HepG2 (cell line): ENCODE results near the gene FER1L5. TPM values are rescaled to one million over a fixed set of nuclear protein-coding genes. Genes with fewer than 3 reads are reported as not detected.

Source experiments
- CBX5 ChIP-seq: sonication (generic); formaldehyde crosslinking; IDR thresholded peaks from 2 replicates; pipeline ENCODE4 v1.4.0; 2020; ENCODE audit warnings: missing genetic modification reagents, borderline replicate concordance
- FIP1L1 ChIP-seq: fragments of 200-400 bp; formaldehyde crosslinking; IDR thresholded peaks from 2 replicates; pipeline ENCODE4 v1.6.1; 2018; ENCODE audit warnings: low read depth, mild to moderate bottlenecking, low read length, moderate library complexity, borderline replicate concordance; ENCODE audit not compliant: insufficient read depth
- FOXM1 ChIP-seq: sonication (generic); formaldehyde crosslinking; IDR thresholded peaks from 2 replicates; pipeline ENCODE4 v1.5.0; 2020; ENCODE audit warnings: missing genetic modification reagents
- GATAD2A ChIP-seq: IDR thresholded peaks from 2 replicates; pipeline ENCODE4 v1.6.1; 2016
- HOXA7 ChIP-seq: sonication (generic); formaldehyde crosslinking; IDR thresholded peaks from 2 replicates; pipeline ENCODE4 v1.8.1; 2022; ENCODE audit warnings: mild to moderate bottlenecking, missing genetic modification reagents, moderate library complexity
- KMT2B ChIP-seq: IDR thresholded peaks from 2 replicates; pipeline ENCODE4 v1.6.1; 2016; ENCODE audit warnings: missing genetic modification reagents, missing compliant biosample characterization
- POLR2AphosphoS2 ChIP-seq: IDR thresholded peaks from 2 replicates; pipeline ENCODE4 v1.6.1; 2011; ENCODE audit warnings: low read depth, low read length, improper control_type of control experiment
- SIX1 ChIP-seq: sonication (generic); formaldehyde crosslinking; IDR thresholded peaks from 2 replicates; pipeline ENCODE4 v1.4.0; 2020; ENCODE audit warnings: missing genetic modification reagents, borderline replicate concordance
- TBL1XR1 ChIP-seq: fragments of 150-350 bp; IDR thresholded peaks from 2 replicates; pipeline ENCODE4 v1.6.1; 2014; ENCODE audit warnings: borderline replicate concordance, low read length; ENCODE audit not compliant: partially characterized antibody
- ZNF235 ChIP-seq: sonication (generic); formaldehyde crosslinking; IDR thresholded peaks from 2 replicates; pipeline ENCODE4 v1.8.1; 2023; ENCODE audit warnings: mild to moderate bottlenecking, missing genetic modification reagents, borderline replicate concordance
- ZNF777 ChIP-seq: sonication (generic); formaldehyde crosslinking; IDR thresholded peaks from 2 replicates; pipeline ENCODE4 v1.4.0; 2020; ENCODE audit warnings: missing genetic modification reagents
- polyA plus RNA-seq, 8 experiments: library from polyadenylated mRNA; depleted of rRNA in 3 of 8; stranded (reverse) in 7 of 8; unstranded in 1 of 8; fragments of >200 nt; fragmentation: Illumina TruSeq in 4 of 8; extraction: Trizol in 4 of 8; gene quantifications; 2 replicates each; pipeline versions ENCODE4 v1.2.1 to v1.2.3, GENCODE V29; 2011 to 2016; ENCODE audit warnings: low read depth in 4 of 8, missing spikeins in 1 of 8, mixed read lengths in 1 of 8; ENCODE audit not compliant: insufficient read depth in 1 of 8
- total RNA-seq, 5 experiments: library from RNA; depleted of rRNA; stranded (reverse); fragments of >200 nt; fragmentation: Illumina TruSeq; extraction: Trizol; gene quantifications; 2 replicates each; pipeline ENCODE4 v1.2.3, GENCODE V29; 2016; ENCODE audit warnings: low read depth in 1 of 5
- TF ChIP-seq, protein P1 (sequence below): sonication (generic); formaldehyde crosslinking; IDR thresholded peaks from 2 replicates; pipeline ENCODE4 v1.5.0; 2020; ENCODE audit warnings: missing genetic modification reagents
- TF ChIP-seq, protein P2 (sequence below): sonication (generic); formaldehyde crosslinking; IDR thresholded peaks from 2 replicates; pipeline ENCODE4 v1.8.0; 2022; ENCODE audit warnings: mild to moderate bottlenecking, missing genetic modification reagents; ENCODE audit not compliant: insufficient replicate concordance
- TF ChIP-seq, protein P3 (sequence below): sonication (generic); formaldehyde crosslinking; IDR thresholded peaks from 2 replicates; pipeline ENCODE4 v1.4.0; 2020; ENCODE audit warnings: missing genetic modification reagents
- TF ChIP-seq, protein P4 (sequence below): sonication (generic); formaldehyde crosslinking; IDR thresholded peaks from 2 replicates; pipeline ENCODE4 v1.5.1; 2020; ENCODE audit warnings: mild to moderate bottlenecking, missing genetic modification reagents
- TF ChIP-seq, protein P5 (sequence below): sonication (generic); formaldehyde crosslinking; IDR thresholded peaks from 2 replicates; pipeline ENCODE4 v1.8.0; 2022; ENCODE audit warnings: missing genetic modification reagents, mild to moderate bottlenecking, inconsistent platforms, borderline replicate concordance

FER1L5 gene
- total and polyA plus RNA-seq, 2 of the 13 experiments (the other 11 are each of a cell fraction or from before 2014, with no cell fraction given) = 0.02 to 0.08 TPM

DNA sequence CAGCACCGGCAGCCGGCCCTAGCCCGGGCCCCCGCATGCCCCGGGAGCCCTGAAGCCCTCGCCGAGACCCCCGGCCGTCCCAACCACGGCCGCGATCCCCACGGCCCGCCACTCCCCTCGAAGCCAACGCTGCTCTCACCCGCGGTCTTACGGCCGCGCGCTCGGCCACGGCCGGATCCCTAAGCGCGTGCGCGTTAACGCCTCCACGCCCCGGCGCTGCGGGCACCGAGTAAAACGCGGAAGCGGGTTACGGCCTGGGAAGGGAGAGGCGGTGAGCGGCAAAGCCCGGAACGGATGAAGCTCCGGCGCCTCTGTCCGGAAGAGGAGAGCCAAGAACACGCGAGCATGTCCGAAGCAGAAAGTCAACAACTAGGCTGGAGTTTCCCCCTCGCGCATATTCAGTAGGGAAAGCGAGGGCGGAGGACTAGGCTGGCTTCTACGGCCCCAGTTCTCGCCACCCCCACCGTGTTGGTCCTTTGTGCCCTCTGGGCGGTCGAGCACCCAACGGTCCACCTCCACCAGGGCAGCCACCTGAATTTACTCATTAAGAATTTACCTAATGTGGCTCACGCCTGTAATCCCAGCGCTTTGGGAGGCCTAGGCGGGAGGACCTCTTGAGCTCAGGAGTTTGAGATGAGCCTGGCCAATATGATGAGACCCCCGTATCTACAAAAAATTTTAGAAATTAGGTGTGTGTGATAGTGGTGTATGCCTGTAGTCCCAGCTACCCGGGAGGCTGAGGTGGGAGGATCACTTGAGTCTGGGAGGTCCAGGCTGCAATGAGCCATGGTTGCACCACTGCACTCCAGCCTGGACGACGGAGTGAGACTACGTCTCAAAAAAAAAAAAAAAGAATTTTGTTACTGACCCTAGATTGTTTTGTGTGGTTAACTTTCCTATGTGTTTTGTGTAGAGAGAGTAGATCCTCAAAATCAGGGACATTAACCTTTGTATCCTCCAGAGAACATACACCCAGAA lies 4.1 kb upstream of the FER1L5 start, which contains the start of gene KANSL3 (continued):
- TF ChIP-seq, protein P1, sequence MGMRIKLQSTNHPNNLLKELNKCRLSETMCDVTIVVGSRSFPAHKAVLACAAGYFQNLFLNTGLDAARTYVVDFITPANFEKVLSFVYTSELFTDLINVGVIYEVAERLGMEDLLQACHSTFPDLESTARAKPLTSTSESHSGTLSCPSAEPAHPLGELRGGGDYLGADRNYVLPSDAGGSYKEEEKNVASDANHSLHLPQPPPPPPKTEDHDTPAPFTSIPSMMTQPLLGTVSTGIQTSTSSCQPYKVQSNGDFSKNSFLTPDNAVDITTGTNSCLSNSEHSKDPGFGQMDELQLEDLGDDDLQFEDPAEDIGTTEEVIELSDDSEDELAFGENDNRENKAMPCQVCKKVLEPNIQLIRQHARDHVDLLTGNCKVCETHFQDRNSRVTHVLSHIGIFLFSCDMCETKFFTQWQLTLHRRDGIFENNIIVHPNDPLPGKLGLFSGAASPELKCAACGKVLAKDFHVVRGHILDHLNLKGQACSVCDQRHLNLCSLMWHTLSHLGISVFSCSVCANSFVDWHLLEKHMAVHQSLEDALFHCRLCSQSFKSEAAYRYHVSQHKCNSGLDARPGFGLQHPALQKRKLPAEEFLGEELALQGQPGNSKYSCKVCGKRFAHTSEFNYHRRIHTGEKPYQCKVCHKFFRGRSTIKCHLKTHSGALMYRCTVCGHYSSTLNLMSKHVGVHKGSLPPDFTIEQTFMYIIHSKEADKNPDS (CRISPR knock-in tag) = no peak
- TF ChIP-seq, protein P2, sequence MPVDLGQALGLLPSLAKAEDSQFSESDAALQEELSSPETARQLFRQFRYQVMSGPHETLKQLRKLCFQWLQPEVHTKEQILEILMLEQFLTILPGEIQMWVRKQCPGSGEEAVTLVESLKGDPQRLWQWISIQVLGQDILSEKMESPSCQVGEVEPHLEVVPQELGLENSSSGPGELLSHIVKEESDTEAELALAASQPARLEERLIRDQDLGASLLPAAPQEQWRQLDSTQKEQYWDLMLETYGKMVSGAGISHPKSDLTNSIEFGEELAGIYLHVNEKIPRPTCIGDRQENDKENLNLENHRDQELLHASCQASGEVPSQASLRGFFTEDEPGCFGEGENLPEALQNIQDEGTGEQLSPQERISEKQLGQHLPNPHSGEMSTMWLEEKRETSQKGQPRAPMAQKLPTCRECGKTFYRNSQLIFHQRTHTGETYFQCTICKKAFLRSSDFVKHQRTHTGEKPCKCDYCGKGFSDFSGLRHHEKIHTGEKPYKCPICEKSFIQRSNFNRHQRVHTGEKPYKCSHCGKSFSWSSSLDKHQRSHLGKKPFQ (CRISPR knock-in tag) = peak; percentile 76
- peak; percentile 75 for TF ChIP-seq ZNF777
- no peak for TF ChIP-seq POLR2AphosphoS2
- peak; percentile 91 for TF ChIP-seq TBL1XR1
- TF ChIP-seq GATAD2A (CRISPR knock-in tag) = peak; percentile 94
- TF ChIP-seq, protein P3, sequence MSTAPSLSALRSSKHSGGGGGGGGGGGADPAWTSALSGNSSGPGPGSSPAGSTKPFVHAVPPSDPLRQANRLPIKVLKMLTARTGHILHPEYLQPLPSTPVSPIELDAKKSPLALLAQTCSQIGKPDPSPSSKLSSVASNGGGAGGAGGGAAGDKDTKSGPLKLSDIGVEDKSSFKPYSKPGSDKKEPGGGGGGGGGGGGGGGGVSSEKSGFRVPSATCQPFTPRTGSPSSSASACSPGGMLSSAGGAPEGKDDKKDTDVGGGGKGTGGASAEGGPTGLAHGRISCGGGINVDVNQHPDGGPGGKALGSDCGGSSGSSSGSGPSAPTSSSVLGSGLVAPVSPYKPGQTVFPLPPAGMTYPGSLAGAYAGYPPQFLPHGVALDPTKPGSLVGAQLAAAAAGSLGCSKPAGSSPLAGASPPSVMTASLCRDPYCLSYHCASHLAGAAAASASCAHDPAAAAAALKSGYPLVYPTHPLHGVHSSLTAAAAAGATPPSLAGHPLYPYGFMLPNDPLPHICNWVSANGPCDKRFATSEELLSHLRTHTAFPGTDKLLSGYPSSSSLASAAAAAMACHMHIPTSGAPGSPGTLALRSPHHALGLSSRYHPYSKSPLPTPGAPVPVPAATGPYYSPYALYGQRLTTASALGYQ (CRISPR knock-in tag) = peak; percentile 90
- TF ChIP-seq KMT2B (CRISPR knock-in tag) = peak; percentile 98
- 0 out of 2 replicates have a peak, but pooled peaks have one; percentile 28 for TF ChIP-seq SIX1 (CRISPR knock-in tag)
- TF ChIP-seq FIP1L1 = peak; percentile 99
- TF ChIP-seq FOXM1 (CRISPR knock-in tag) = peak; percentile 80; the same call in 1 of the 2 replicates
- 0 out of 2 replicates have a peak, but pooled peaks have one; percentile 84 for TF ChIP-seq HOXA7 (CRISPR knock-in tag)
- peak; percentile 62; the same call in 1 of the 2 replicates for TF ChIP-seq ZNF235 (CRISPR knock-in tag)
- peak; percentile 98 for TF ChIP-seq CBX5 (CRISPR knock-in tag)
- TF ChIP-seq, protein P4, sequence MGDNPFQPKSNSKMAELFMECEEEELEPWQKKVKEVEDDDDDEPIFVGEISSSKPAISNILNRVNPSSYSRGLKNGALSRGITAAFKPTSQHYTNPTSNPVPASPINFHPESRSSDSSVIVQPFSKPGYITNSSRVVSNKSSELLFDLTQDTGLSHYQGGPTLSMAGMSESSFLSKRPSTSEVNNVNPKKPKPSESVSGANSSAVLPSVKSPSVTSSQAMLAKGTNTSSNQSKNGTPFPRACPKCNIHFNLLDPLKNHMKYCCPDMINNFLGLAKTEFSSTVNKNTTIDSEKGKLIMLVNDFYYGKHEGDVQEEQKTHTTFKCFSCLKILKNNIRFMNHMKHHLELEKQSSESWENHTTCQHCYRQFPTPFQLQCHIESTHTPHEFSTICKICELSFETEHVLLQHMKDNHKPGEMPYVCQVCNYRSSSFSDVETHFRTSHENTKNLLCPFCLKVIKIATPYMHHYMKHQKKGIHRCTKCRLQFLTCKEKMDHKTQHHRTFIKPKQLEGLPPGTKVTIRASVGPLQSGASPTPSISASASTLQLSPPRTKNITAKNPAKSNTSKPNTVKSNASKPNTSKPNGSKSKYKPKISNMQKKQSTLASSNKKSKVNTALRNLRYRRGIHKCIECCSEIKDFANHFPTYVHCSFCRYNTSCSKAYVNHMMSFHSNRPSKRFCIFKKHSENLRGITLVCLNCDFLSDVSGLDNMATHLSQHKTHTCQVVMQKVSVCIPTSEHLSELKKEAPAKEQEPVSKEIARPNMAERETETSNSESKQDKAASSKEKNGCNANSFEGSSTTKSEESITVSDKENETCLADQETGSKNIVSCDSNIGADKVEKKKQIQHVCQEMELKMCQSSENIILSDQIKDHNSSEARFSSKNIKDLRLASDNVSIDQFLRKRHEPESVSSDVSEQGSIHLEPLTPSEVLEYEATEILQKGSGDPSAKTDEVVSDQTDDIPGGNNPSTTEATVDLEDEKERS (CRISPR knock-in tag) = peak; percentile 99
- TF ChIP-seq, protein P5, sequence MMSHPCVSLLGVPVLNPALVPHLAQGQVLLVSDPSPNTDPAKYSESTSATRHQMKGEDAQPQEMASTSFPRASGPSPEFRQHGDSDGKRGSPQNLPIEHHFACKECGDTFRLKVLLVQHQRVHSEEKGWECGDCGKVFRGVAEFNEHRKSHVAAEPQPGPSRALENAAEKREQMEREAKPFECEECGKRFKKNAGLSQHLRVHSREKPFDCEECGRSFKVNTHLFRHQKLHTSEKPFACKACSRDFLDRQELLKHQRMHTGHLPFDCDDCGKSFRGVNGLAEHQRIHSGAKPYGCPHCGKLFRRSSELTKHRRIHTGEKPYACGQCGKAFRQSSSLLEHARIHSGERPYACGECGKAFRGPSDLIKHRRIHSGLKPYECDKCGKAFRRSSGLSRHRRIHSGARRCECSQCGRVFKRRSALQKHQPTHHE (CRISPR knock-in tag) = peak; percentile 98
